Mesenchymal stem cell (in vitro differentiated cells and primary cell): ENCODE results near the gene NUMA1.
A peak's percentile ranks its signal among the peaks of the same experiment; 100 is the strongest.

Source experiments
- DNase-seq: peaks from one replicate; pipeline ENCODE4 v3.0.0-alpha.2; 2013
- H2AFZ ChIP-seq: one replicate; pipeline ENCODE4 v1.6.1; 2013; ENCODE audit warnings: low read depth, mild to moderate bottlenecking, control low read depth, inconsistent platforms, low read length, moderate library complexity
- H2AK5ac ChIP-seq: 2 replicates; pipeline ENCODE4 v1.6.1; 2013; ENCODE audit warnings: low read length, moderate library complexity, mild to moderate bottlenecking, inconsistent platforms; ENCODE audit not compliant: severe bottlenecking
- H2BK120ac ChIP-seq: one replicate; pipeline ENCODE4 v1.6.1; 2013; ENCODE audit warnings: low read depth, mild to moderate bottlenecking, inconsistent platforms, low read length, moderate library complexity
- H2BK12ac ChIP-seq, 2 experiments: one replicate each; pipeline ENCODE4 v1.6.1; 2013; ENCODE audit warnings: inconsistent platforms in 2 of 2, low read length in 2 of 2, mild to moderate bottlenecking in 2 of 2, moderate library complexity in 2 of 2, control low read depth in 1 of 2
- H2BK15ac ChIP-seq: one replicate; pipeline ENCODE4 v1.6.1; 2013; ENCODE audit warnings: mild to moderate bottlenecking, low read depth, inconsistent platforms; ENCODE audit not compliant: poor library complexity, severe bottlenecking
- H2BK5ac ChIP-seq: 2 replicates; pipeline ENCODE4 v1.6.1; 2013; ENCODE audit warnings: low read depth, mild to moderate bottlenecking, low read length, control low read depth, inconsistent platforms; ENCODE audit not compliant: poor library complexity, severe bottlenecking
- H3K14ac ChIP-seq, 2 experiments: one replicate each; pipeline ENCODE4 v1.6.1; 2013; ENCODE audit warnings: inconsistent platforms in 2 of 2, low read length in 2 of 2, control low read depth in 1 of 2, mild to moderate bottlenecking in 1 of 2, moderate library complexity in 1 of 2
- H3K18ac ChIP-seq, 2 experiments: one replicate each; pipeline ENCODE4 v1.6.1; 2013; ENCODE audit warnings: inconsistent platforms in 2 of 2, low read length in 2 of 2, control low read depth in 1 of 2, low read depth in 1 of 2, mild to moderate bottlenecking in 1 of 2
- H3K23ac ChIP-seq, 2 experiments: one replicate each; pipeline ENCODE4 v1.6.1; 2013; ENCODE audit warnings: inconsistent platforms in 2 of 2, low read length in 2 of 2, mild to moderate bottlenecking in 2 of 2, moderate library complexity in 2 of 2, control low read depth in 1 of 2
- H3K27ac ChIP-seq: 2 replicates; pipeline ENCODE4 v1.5.1; 2013; ENCODE audit warnings: mild to moderate bottlenecking, moderate library complexity, low read length, control low read depth, inconsistent platforms; ENCODE audit not compliant: poor library complexity, severe bottlenecking
- H3K27me3 ChIP-seq, 2 experiments: 2 replicates each; pipeline versions ENCODE4 v1.6.1 to v1.7.0; 2013; ENCODE audit warnings: low read length in 2 of 2, mild to moderate bottlenecking in 2 of 2, moderate library complexity in 2 of 2, control low read depth in 1 of 2, inconsistent platforms in 1 of 2; ENCODE audit not compliant: control insufficient read depth in 1 of 2, insufficient read depth in 1 of 2
- H3K36me3 ChIP-seq, 2 experiments: 2 replicates each; pipeline versions ENCODE4 v1.6.1 to v1.7.0; 2013; ENCODE audit warnings: low read length in 2 of 2, control low read depth in 1 of 2, inconsistent platforms in 1 of 2, low read depth in 1 of 2, mild to moderate bottlenecking in 1 of 2; ENCODE audit not compliant: insufficient read depth in 2 of 2, control insufficient read depth in 1 of 2
- H3K4ac ChIP-seq, 2 experiments: one replicate each; pipeline ENCODE4 v1.6.1; 2013; ENCODE audit warnings: inconsistent platforms in 2 of 2, low read length in 2 of 2, mild to moderate bottlenecking in 2 of 2, moderate library complexity in 2 of 2, control low read depth in 1 of 2, low read depth in 1 of 2
- H3K4me1 ChIP-seq: 2 replicates; pipeline ENCODE4 v1.6.1; 2013; ENCODE audit warnings: low read depth, low read length, control low read depth; ENCODE audit not compliant: control insufficient read depth, insufficient read depth
- H3K4me2 ChIP-seq: 2 replicates; pipeline ENCODE4 v1.6.1; 2013; ENCODE audit warnings: low read length, mild to moderate bottlenecking, inconsistent platforms; ENCODE audit not compliant: poor library complexity, severe bottlenecking
- H3K4me3 ChIP-seq, 2 experiments: 2 replicates each; pipeline versions ENCODE4 v1.5.1 to v1.7.0; 2013; ENCODE audit warnings: low read length in 2 of 2, mild to moderate bottlenecking in 2 of 2, control low read depth in 1 of 2, low read depth in 1 of 2; ENCODE audit not compliant: insufficient read depth in 1 of 2
- H3K79me1 ChIP-seq: replicated peaks from 2 replicates; pipeline ENCODE4 v1.6.1; 2013; ENCODE audit warnings: mild to moderate bottlenecking, control low read depth, low read length, inconsistent platforms; ENCODE audit not compliant: poor library complexity, severe bottlenecking
- H3K9ac ChIP-seq: 2 replicates; pipeline ENCODE4 v1.7.0; 2013; ENCODE audit warnings: mild to moderate bottlenecking, low read length, moderate library complexity
- H3K9me3 ChIP-seq: 2 replicates; pipeline ENCODE4 v1.7.0; 2013; ENCODE audit warnings: mild to moderate bottlenecking, low read length; ENCODE audit not compliant: control insufficient read depth
- H4K8ac ChIP-seq: one replicate; pipeline ENCODE4 v1.6.1; 2013; ENCODE audit warnings: inconsistent platforms, mild to moderate bottlenecking, low read length, moderate library complexity
- H4K91ac ChIP-seq: one replicate; pipeline ENCODE4 v1.6.1; 2013; ENCODE audit warnings: mild to moderate bottlenecking, low read length, inconsistent platforms
- WGBS: methylation state at CpG from one replicate; pipeline ENCODE4 v1.1.7; 2013; ENCODE audit warnings: mixed read lengths; 5-methylcytosine and 5-hydroxymethylcytosine counted together

The NUMA1 gene

GRCh38 chr11:72058416-72059034 lies 21.8 kb downstream of the NUMA1 start:
- Histone ChIP-seq H3K14ac (no peak overlapping the region), H4K91ac (no peak overlapping the region), H3K4me3 (no peak overlapping the region), H2BK120ac (no peak overlapping the region), H3K9me3 (no peaks in the 10 kb centered on the region), H3K4me2 (no peak overlapping the region), H3K23ac (no peak overlapping the region), H3K27ac (no peak overlapping the region), H3K36me3 (peaks cover 11 to 12% of the 10 kb centered on the region in 2 experiments), H2BK15ac (no peak overlapping the region), H3K4me1 (peaks cover 2% of the 10 kb centered on the region), H3K79me1 (peaks cover 31% of the 10 kb centered on the region), H3K4ac (no peak overlapping the region), H4K8ac (no peak overlapping the region), H2AK5ac (no peak overlapping the region), H3K18ac (no peak overlapping the region), H2BK12ac (peak overlapping the region in 1 of 2 experiments; percentile 80), H3K27me3 (no peaks in the 10 kb centered on the region), H2BK5ac (no peak overlapping the region), H2AFZ (no peak overlapping the region), H3K9ac (peak overlapping the region; percentile 19)
- 80% methylated on average over 1 of the region's 3 CpGs for WGBS
- DNase-seq, result peak; percentile 79

GRCh38 chr11:72048766-72049460 lies 31.4 kb downstream of the NUMA1 start:
- Histone ChIP-seq H3K14ac (no peak overlapping the region), H3K23ac (no peak overlapping the region), H3K9ac (peak overlapping the region; percentile 30), H2AFZ (no peak overlapping the region), H2AK5ac (no peak overlapping the region), H3K36me3 (peaks cover 3 to 8% of the 10 kb centered on the region in 2 experiments), H3K4me2 (no peak overlapping the region), H3K27me3 (no peaks in the 10 kb centered on the region), H4K8ac (no peak overlapping the region), H2BK15ac (no peak overlapping the region), H3K79me1 (peaks cover 42% of the 10 kb centered on the region), H3K27ac (no peak overlapping the region), H3K4me3 (no peak overlapping the region), H2BK12ac (no peak overlapping the region), H2BK120ac (no peak overlapping the region), H3K18ac (no peak overlapping the region), H2BK5ac (no peak overlapping the region), H3K9me3 (no peaks in the 10 kb centered on the region), H3K4ac (no peak overlapping the region), H4K91ac (no peak overlapping the region), H3K4me1 (no peaks in the 10 kb centered on the region)
- DNase-seq, result no peak
- WGBS, result 100% methylated on average over 2 of the region's 3 CpGs

GRCh38 chr11:72045849-72046248 lies 34.5 kb downstream of the NUMA1 start:
- DNase-seq, result no peak
- Histone ChIP-seq H2BK12ac (no peak overlapping the region), H2BK120ac (no peak overlapping the region), H3K27ac (no peak overlapping the region), H2BK5ac (no peak overlapping the region), H2AK5ac (no peak overlapping the region), H3K79me1 (peaks cover 33% of the 10 kb centered on the region), H3K4ac (peak overlapping the region in 1 of 2 experiments; percentile 35), H3K9me3 (no peaks in the 10 kb centered on the region), H3K4me1 (no peaks in the 10 kb centered on the region), H3K4me2 (no peak overlapping the region), H3K23ac (no peak overlapping the region), H2BK15ac (no peak overlapping the region), H4K8ac (peak overlapping the region; percentile 39), H3K18ac (no peak overlapping the region), H3K27me3 (no peaks in the 10 kb centered on the region), H4K91ac (no peak overlapping the region), H3K9ac (peak overlapping the region; percentile 20), H2AFZ (no peak overlapping the region), H3K4me3 (no peak overlapping the region), H3K14ac (no peak overlapping the region), H3K36me3 (peaks cover 3 to 4% of the 10 kb centered on the region in 2 experiments)
- 92% methylated on average over 4 of the region's 5 CpGs for whole genome bisulfite sequencing

GRCh38 chr11:72042064-72042745 lies 38.1 kb downstream of the NUMA1 start:
- peak overlapping the region in 1 of 2 experiments; percentile 86 for H3K14ac ChIP-seq

More at GRCh38 chr11:72042064-72042745, 38.1 kb downstream of the NUMA1 start:
- H3K4me2 ChIP-seq, result peak overlapping the region; percentile 46
- H2AFZ ChIP-seq, result peak overlapping the region; percentile 16
- peak overlapping the region; percentile 80 to 93 for H3K4ac ChIP-seq
- peak overlapping the region; percentile 41 for H2AK5ac ChIP-seq
- no peaks in the 10 kb centered on the region for H3K9me3 ChIP-seq
- peak overlapping the region; percentile 98 for H3K9ac ChIP-seq
- WGBS, result 54% methylated on average over 5 of the region's 5 CpGs
- H3K18ac ChIP-seq, result peak overlapping the region; percentile 92 to 97
- peaks cover 15% of the 10 kb centered on the region for H3K4me1 ChIP-seq
- H2BK12ac ChIP-seq, result peak overlapping the region; percentile 41 to 61
- H3K79me1 ChIP-seq, result peaks cover 17% of the 10 kb centered on the region
- DNase-seq, result no peak
- no peaks in the 10 kb centered on the region for H3K27me3 ChIP-seq
- peak overlapping the region in 1 of 2 experiments; percentile 86 for H3K4me3 ChIP-seq
- H3K36me3 ChIP-seq, result peaks cover 0 to 3% of the 10 kb centered on the region in 2 experiments
- peak overlapping the region; percentile 91 for H2BK15ac ChIP-seq
- peak overlapping the region; percentile 93 for H3K27ac ChIP-seq
- peak overlapping the region; percentile 66 for H2BK5ac ChIP-seq
- H3K23ac ChIP-seq, result peak overlapping the region in 1 of 2 experiments; percentile 70
- peak overlapping the region; percentile 92 for H4K91ac ChIP-seq
- peak overlapping the region; percentile 65 for H2BK120ac ChIP-seq
- H4K8ac ChIP-seq, result peak overlapping the region; percentile 92
